Epithelial cell of proximal tubule (primary cell): ENCODE results near the gene CELA3B. TPM values are rescaled to one million over a fixed set of nuclear protein-coding genes. Genes with fewer than 3 reads are reported as not detected.

Source experiments
- DNase-seq: peaks from one replicate; pipeline ENCODE4 v3.0.0-alpha.2; 2011; ENCODE audit warnings: low read depth
- H3K4me3 ChIP-seq: 2 replicates; pipeline ENCODE4 v1.5.1; 2011; ENCODE audit warnings: low read depth, mild to moderate bottlenecking, low read length
- total RNA-seq: library from RNA; depleted of rRNA; stranded (reverse); fragments of >200 nt; gene quantifications from 2 replicates; pipeline ENCODE4 v1.2.3, GENCODE V29; 2015
- TF ChIP-seq, protein P1 (sequence below): conservative IDR thresholded peaks from 2 replicates; pipeline ENCODE4 v1.5.1; 2012; ENCODE audit warnings: low read depth, mild to moderate bottlenecking, low read length

The CELA3B gene
- total RNA-seq, 1 donor from 2014 or later: not detected

DNA sequence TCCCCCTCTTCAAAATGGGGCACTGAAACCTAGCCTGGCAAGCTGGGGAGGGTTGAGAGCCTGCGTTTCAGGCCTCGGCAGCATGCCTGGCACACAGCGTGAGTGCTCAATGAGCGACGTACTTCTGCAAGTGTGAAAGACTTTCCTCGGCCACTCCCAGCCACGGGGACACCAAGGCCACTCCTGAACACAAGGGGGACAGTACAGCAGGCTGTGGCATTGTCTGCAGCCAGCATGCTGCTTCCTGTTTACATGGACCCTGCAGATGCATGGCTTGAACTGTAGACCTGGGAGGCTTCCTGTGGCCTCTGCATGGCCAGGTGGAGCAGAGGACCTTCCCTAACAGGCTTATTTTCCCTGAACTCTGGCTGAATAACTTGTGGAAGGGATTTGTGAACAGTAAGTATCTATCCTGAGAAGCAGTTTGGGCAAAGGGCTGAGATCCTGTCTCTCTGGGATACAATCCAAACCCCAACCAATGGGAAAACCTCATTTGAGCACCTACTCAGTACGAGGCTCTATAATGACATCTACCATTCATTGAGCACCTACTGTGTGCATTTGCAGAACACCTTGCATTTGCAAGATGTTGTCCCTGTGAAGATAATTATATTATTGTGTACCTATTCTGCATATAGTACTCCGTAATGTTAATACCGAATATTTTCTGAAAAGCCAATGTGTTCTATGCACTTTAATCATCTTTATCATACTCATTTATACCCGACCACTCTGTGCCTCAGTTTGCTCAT is 29.8 kb upstream of the CELA3B start:
- TF ChIP-seq, protein P1, sequence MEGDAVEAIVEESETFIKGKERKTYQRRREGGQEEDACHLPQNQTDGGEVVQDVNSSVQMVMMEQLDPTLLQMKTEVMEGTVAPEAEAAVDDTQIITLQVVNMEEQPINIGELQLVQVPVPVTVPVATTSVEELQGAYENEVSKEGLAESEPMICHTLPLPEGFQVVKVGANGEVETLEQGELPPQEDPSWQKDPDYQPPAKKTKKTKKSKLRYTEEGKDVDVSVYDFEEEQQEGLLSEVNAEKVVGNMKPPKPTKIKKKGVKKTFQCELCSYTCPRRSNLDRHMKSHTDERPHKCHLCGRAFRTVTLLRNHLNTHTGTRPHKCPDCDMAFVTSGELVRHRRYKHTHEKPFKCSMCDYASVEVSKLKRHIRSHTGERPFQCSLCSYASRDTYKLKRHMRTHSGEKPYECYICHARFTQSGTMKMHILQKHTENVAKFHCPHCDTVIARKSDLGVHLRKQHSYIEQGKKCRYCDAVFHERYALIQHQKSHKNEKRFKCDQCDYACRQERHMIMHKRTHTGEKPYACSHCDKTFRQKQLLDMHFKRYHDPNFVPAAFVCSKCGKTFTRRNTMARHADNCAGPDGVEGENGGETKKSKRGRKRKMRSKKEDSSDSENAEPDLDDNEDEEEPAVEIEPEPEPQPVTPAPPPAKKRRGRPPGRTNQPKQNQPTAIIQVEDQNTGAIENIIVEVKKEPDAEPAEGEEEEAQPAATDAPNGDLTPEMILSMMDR: no peak
- no peak for DNase-seq
- no peak overlapping the region for H3K4me3 ChIP-seq

DNA sequence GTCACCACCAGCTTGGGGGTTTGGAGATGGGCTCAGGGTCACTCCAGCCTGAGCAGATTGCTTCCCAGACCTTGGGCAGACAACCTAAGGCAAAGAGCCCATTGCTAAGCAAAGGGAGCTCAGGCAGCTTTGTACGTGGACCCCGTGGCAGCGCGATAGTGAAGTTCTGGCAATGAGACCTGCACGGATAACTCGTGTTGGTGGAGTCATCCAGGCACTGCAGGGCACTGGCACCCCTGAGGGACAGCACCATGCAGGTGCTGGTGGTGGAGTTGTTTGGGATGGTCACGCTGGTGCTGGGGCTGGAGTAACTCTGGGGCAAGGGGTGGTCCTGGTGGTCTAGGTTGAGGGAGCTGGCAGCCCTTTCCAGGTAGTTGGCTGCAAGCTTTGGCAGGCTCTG is 26.1 kb upstream of the CELA3B start:
- TF ChIP-seq, protein P1: no peak
- DNase-seq: no peak
- H3K4me3 ChIP-seq: no peak overlapping the region

DNA sequence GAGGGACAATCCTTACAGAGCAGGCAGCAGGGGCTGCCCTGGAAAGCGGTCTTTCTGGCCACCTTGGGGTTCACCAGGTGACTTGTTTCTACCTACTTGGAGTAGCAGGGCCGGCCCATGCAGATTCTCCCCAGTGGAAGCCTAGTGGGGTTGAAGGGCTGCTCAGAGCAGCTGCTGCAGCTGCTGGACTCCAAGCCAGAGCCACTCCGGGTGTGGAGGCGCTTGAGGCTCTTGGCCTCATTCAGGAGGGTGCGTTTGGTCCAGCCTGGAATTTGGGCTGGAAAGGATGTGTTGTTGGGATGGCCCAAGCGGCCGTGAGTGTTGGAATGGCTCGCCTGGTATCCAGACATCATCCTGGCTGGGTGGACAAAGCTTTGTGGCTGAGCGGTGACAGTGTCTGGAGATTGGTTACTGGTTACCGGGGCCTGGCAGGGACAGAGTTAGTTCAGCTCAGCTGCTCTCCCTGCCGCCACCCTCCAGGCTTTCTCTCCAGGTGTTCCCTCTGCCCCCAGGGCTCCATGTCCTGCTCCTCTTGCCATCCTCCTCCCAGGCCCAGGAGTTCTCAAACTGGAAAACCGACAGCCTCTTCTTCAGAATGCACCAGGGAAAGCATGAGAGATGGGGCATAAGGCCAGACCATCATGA is 25.5 kb upstream of the CELA3B start:
- TF ChIP-seq, protein P1: no peak
- no peak overlapping the region for H3K4me3 ChIP-seq
- DNase-seq: no peak

DNA sequence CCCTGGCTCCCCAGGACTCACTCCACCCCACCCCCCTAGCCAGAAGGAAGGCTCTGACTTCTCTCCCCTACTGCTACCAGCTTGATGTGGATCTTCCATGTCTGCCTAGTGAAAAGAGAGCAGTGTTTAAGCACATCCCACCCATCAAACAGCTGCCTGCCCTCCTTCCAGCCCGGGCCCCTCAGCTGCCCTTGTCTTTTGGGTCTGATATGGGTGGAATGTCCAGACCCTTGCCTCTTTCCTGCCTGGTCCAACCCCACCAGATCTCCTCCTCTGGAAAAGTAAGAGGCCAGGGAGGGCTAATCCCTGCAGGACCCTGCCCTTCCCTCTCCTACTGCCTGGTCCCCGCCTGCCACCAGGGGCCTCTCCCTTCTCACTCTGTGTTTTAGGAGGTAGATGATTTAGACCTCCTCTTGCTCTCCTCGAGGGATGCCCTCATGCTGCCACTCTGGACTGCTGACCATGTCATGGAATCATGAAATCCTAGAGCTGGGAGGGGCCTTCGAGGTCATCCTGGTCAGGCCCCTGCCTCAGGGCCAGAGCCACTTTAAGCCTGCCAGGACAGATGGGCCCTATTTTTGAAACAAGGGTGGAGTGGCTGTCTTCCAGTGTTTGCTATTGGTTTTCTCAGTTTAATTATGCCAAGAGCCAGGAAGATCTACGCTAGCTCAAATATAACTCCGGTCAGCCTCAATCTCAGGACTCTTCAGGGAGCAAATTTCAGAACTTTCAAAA is 23.9 kb upstream of the CELA3B start:
- no peak overlapping the region for H3K4me3 ChIP-seq
- TF ChIP-seq, protein P1: peak; percentile 3
- DNase-seq: no peak

DNA sequence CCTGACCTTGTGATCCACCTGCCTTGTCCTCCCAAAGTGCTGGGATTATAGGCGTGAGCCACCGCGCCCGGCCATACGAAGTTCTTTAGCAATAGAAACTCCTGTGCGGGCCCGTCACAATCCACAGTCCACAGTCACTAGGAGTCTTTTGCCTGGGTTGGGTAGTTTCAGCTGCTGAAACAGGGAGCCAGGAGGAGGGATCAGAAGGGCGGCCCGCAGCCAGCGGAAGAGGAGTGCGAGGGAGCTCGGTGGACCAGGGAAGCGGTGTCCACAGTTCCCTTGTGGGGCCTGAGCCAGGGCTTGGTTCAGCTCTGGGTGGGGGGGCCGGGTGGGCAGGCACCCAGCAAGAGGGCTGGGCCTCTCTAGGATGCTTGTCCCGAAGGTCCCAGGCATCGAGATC is 21.8 kb upstream of the CELA3B start:
- DNase-seq: no peak
- H3K4me3 ChIP-seq: no peak overlapping the region
- TF ChIP-seq, protein P1: no peak

DNA sequence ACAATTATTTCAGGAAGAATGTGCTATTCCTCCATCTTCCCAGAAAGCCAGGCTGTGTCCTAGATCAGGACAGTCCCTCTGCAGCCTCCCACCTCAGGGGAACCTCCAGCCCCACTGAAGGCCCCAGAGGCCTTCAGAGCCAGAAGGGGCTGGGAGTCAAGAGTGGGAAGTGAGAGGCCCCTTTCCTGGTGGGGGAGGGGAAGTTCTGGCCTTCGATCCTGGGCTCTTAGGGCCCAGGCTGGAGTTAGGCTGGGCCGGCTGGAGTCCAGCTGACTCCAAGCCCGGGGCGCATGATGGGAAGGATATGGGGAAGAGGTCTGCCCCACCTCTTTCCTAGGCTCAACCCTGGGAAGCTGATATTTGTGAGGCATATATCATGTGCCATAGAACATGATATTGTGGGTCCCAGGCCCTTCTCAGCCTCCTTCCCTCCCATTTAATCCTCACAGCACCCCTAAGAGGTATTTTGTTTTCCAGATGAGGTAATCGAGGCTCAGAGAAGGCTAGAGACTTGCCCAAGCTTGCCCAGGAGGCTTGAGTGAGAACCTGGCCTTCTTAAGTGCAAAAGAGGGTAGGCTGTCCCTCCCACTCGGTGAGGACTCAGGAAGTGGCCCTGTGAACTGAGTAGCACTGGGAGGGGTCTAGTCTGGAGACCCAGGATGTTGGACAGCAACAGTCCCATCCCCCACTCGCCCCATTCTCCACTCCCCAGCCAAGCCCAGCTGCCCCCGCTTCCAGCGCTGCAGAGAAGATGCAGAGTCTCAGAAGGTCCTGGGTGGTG is 21.1 kb upstream of the CELA3B start:
- H3K4me3 ChIP-seq: no peak overlapping the region
- DNase-seq: no peak
- TF ChIP-seq, protein P1: no peak
